NCI-H345 treated with DMSO at 0.1 percent for 48 hours (cell line): Measurements from ENCODE around the gene ST7.
A peak's percentile ranks its signal among the peaks of the same experiment; 100 is the strongest.
"Not testable (repeated sequence)": the region's sequence is repeated elsewhere in the genome, so short reads cannot be mapped to it uniquely, and the experiment has no call there.

ENCODE experiments used
- DNase-seq: peaks from one replicate; lab custom pipeline; 2025; ENCODE audit not compliant: unreplicated experiment; lab: John Stamatoyannopoulos, UW

The ST7 gene

GRCh38 chr7:116953372-116953905 is at the start of gene ST7:
ST7 (plus strand) TSS chr7:116953501; CDS start chr7:116953541, 40 bp downstream.
- peak; percentile 47 for DNase-seq

- no peak for DNase-seq
These were observed 46.9 kb upstream of the ST7 start for GRCh38 chr7:116906391-116906790.

- DNase-seq, result no peak
These were observed 42.9 kb upstream of the ST7 start for GRCh38 chr7:116910383-116910782.

- DNase-seq, result no peak
These were observed 41.5 kb upstream of the ST7 start for GRCh38 chr7:116911801-116912200.

GRCh38 chr7:116912269-116912909 is 40.9 kb upstream of the ST7 start:
- no peak for DNase-seq

- no peak for DNase-seq
These were observed 34.6 kb upstream of the ST7 start for GRCh38 chr7:116918704-116919103.

- no peak for DNase-seq
These were observed 32.9 kb upstream of the ST7 start for GRCh38 chr7:116920359-116920758.

- DNase-seq, result no peak
These were observed 30.8 kb upstream of the ST7 start for GRCh38 chr7:116922545-116922944.

GRCh38 chr7:116924741-116925140 is 28.6 kb upstream of the ST7 start:
- no peak for DNase-seq

- DNase-seq, result no peak
These were observed 24.3 kb upstream of the ST7 start for GRCh38 chr7:116929021-116929420.

- peak; percentile 56 for DNase-seq
These were observed 23.1 kb upstream of the ST7 start for GRCh38 chr7:116929914-116930913.

GRCh38 chr7:116932566-116932965 is 20.7 kb upstream of the ST7 start:
- no peak for DNase-seq

GRCh38 chr7:116933465-116933864 is 19.8 kb upstream of the ST7 start:
- no peak for DNase-seq

GRCh38 chr7:116934580-116934979 is 18.7 kb upstream of the ST7 start:
- no peak for DNase-seq

GRCh38 chr7:116936844-116937243 is 16.5 kb upstream of the ST7 start:
- not testable (repeated sequence) for DNase-seq

GRCh38 chr7:116938678-116939077 is 14.6 kb upstream of the ST7 start:
- no peak for DNase-seq

- no peak for DNase-seq
These were observed 12.5 kb upstream of the ST7 start for GRCh38 chr7:116940689-116941370.

GRCh38 chr7:116942504-116942903 is 10.8 kb upstream of the ST7 start:
- no peak for DNase-seq

- DNase-seq, result no peak
These were observed 4.4 kb upstream of the ST7 start for GRCh38 chr7:116948934-116949333.

- no peak for DNase-seq
These were observed 3.1 kb upstream of the ST7 start for GRCh38 chr7:116949941-116950801.
